Measurements from ENCODE around the gene HS6ST1.

DNA sequence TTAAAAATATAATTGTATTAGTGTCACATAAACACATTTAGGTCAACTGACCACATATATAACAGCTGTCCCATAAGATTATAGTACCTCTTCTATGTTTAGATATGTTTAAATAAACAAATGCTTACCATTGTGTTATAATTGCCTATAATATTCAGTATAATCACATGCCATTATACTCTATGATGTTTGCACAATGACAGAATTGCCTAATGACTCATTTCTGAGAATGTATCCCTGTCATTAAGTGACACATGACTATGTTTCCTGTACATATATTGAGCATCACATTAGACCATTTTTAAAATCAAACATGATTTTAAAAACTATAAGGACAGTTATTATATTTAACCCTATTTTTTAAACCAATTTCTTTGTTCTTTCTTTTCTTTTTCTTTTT lies 89.8 kb downstream of the HS6ST1 start:
- TF ChIP-seq, protein P1, sequence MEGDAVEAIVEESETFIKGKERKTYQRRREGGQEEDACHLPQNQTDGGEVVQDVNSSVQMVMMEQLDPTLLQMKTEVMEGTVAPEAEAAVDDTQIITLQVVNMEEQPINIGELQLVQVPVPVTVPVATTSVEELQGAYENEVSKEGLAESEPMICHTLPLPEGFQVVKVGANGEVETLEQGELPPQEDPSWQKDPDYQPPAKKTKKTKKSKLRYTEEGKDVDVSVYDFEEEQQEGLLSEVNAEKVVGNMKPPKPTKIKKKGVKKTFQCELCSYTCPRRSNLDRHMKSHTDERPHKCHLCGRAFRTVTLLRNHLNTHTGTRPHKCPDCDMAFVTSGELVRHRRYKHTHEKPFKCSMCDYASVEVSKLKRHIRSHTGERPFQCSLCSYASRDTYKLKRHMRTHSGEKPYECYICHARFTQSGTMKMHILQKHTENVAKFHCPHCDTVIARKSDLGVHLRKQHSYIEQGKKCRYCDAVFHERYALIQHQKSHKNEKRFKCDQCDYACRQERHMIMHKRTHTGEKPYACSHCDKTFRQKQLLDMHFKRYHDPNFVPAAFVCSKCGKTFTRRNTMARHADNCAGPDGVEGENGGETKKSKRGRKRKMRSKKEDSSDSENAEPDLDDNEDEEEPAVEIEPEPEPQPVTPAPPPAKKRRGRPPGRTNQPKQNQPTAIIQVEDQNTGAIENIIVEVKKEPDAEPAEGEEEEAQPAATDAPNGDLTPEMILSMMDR (IDR thresholded peaks at IDR 0.05), result no peak
- TF ChIP-seq POLR2A (IDR thresholded peaks at IDR 0.05) (no peak), POLR2AphosphoS5 (IDR thresholded peaks at IDR 0.05) (no peak)
